ENCODE measurements around the gene MAN2B2.

The MAN2B2 gene

GRCh38 chr4:6568148-6568547 lies 6.8 kb upstream of the MAN2B2 start:
- no peak for DNase-seq

GRCh38 chr4:6568689-6569332 lies 6.2 kb upstream of the MAN2B2 start:
- DNase-seq = peak; percentile 13 to 30

- no peak for DNase-seq
Observed at GRCh38 chr4:6571608-6572007, 3.4 kb upstream of the MAN2B2 start.

GRCh38 chr4:6573551-6573950 lies 1.4 kb upstream of the MAN2B2 start:
- DNase-seq = no peak

GRCh38 chr4:6573986-6574746 lies 823 bp upstream of the MAN2B2 start:
- no peak for DNase-seq

GRCh38 chr4:6575503-6576240 lies 683 bp downstream of the MAN2B2 start:
- DNase-seq = no peak

- no peak for DNase-seq
Observed at GRCh38 chr4:6576512-6576911, 1.5 kb downstream of the MAN2B2 start.

GRCh38 chr4:6576932-6577331 lies 1.9 kb downstream of the MAN2B2 start:
- no peak for DNase-seq

GRCh38 chr4:6577409-6577808 lies 2.4 kb downstream of the MAN2B2 start:
- no peak for DNase-seq

- no peak for DNase-seq
Observed at GRCh38 chr4:6578221-6578620, 3.2 kb downstream of the MAN2B2 start.

GRCh38 chr4:6580353-6580752 lies 5.4 kb downstream of the MAN2B2 start:
- DNase-seq = no peak

GRCh38 chr4:6581566-6582121 lies 6.7 kb downstream of the MAN2B2 start:
- DNase-seq = no peak

GRCh38 chr4:6582889-6583490 lies 8.0 kb downstream of the MAN2B2 start:
- DNase-seq = peak; percentile 35 to 46

GRCh38 chr4:6584865-6585264 lies 9.9 kb downstream of the MAN2B2 start:
- no peak for DNase-seq

GRCh38 chr4:6586715-6587325 lies 11.8 kb downstream of the MAN2B2 start:
- DNase-seq = no peak

GRCh38 chr4:6589444-6589843 lies 14.5 kb downstream of the MAN2B2 start:
- DNase-seq = no peak

- no peak for DNase-seq
Observed at GRCh38 chr4:6591313-6591712, 16.3 kb downstream of the MAN2B2 start.

- no peak for DNase-seq
Observed at GRCh38 chr4:6591781-6592180, 16.8 kb downstream of the MAN2B2 start.

- no peak for DNase-seq
Observed at GRCh38 chr4:6592804-6593563, 18.0 kb downstream of the MAN2B2 start.

- no peak for DNase-seq
Observed at GRCh38 chr4:6594341-6594740, 19.4 kb downstream of the MAN2B2 start.

- no peak for DNase-seq
Observed at GRCh38 chr4:6594826-6595355, 19.9 kb downstream of the MAN2B2 start.
